Smooth muscle cell (in vitro differentiated cells): ENCODE measurements around the gene CCDC51. TPM values are rescaled to one million over a fixed set of nuclear protein-coding genes. Genes with fewer than 3 reads are reported as not detected.

Experiments used
- DNase-seq: peaks from one replicate; lab custom pipeline; 2025; ENCODE audit not compliant: unreplicated experiment; lab: John Stamatoyannopoulos, UW
- H2AFZ ChIP-seq: fragments of 200-600 bp; sonication (generic); 2 replicates; pipeline ENCODE4 v1.6.0; 2016; ENCODE audit warnings: antibody characterized with exemption, low read depth, mild to moderate bottlenecking
- H3F3A ChIP-seq: fragments of 200-600 bp; sonication (generic); 2 replicates; pipeline ENCODE4 v1.6.0; 2017; ENCODE audit warnings: antibody characterized with exemption, low read depth
- H3K27ac ChIP-seq: fragments of 200-600 bp; sonication (generic); 2 replicates; pipeline ENCODE4 v1.5.1; 2016; ENCODE audit warnings: low read depth, mild to moderate bottlenecking
- H3K27me3 ChIP-seq: fragments of 200-600 bp; sonication (generic); 2 replicates; pipeline ENCODE4 v1.6.1; 2016; ENCODE audit warnings: low read depth, mild to moderate bottlenecking
- H3K36me3 ChIP-seq: fragments of 200-600 bp; sonication (generic); 2 replicates; pipeline ENCODE4 v1.5.1; 2016; ENCODE audit warnings: low read depth
- H3K4me1 ChIP-seq: fragments of 200-600 bp; sonication (generic); 2 replicates; pipeline ENCODE4 v1.5.1; 2016; ENCODE audit warnings: low read depth
- H3K4me2 ChIP-seq: fragments of 200-600 bp; sonication (generic); 2 replicates; pipeline ENCODE4 v1.6.0; 2016; ENCODE audit warnings: mild to moderate bottlenecking
- H3K4me3 ChIP-seq: fragments of 200-600 bp; sonication (generic); 2 replicates; pipeline ENCODE4 v1.5.1; 2016; ENCODE audit warnings: mild to moderate bottlenecking
- H3K79me2 ChIP-seq: fragments of 200-600 bp; sonication (generic); 2 replicates; pipeline ENCODE4 v1.6.0; 2016; ENCODE audit warnings: low read depth, mild to moderate bottlenecking
- H3K9ac ChIP-seq: fragments of 200-600 bp; sonication (generic); 2 replicates; pipeline ENCODE4 v1.6.0; 2016; ENCODE audit warnings: low read depth
- H3K9me3 ChIP-seq: fragments of 200-600 bp; sonication (generic); replicated peaks from 2 replicates; pipeline ENCODE4 v1.5.1; 2016; ENCODE audit warnings: low read depth
- H4K20me1 ChIP-seq: fragments of 200-600 bp; sonication (generic); 2 replicates; pipeline ENCODE4 v1.6.0; 2016; ENCODE audit warnings: low read depth
- WGBS: methylation state at CpG from one replicate; pipeline ENCODE4 v1.1.7; 2016; ENCODE audit warnings: low lambda C conversion rate; 5-methylcytosine and 5-hydroxymethylcytosine counted together
- polyA plus RNA-seq: library from polyadenylated mRNA; unstranded; fragments of >200 nt; fragmentation: Nextera tagmentation; extraction: Ambion mirVana; gene quantifications from 2 replicates; pipeline ENCODE4 v1.2.1, GENCODE V29; 2016
- total RNA-seq: library from RNA; depleted of rRNA; stranded (reverse); fragments of >200 nt; gene quantifications from 2 replicates; pipeline ENCODE4 v1.2.3, GENCODE V29; 2014
- TF ChIP-seq, protein P1 (sequence below): fragments of 200-600 bp; sonication (generic); IDR thresholded peaks from 2 replicates; pipeline ENCODE4 v1.5.1; 2017; ENCODE audit warnings: borderline replicate concordance, mild to moderate bottlenecking, antibody characterized with exemption; ENCODE audit not compliant: insufficient read depth, poor library complexity, severe bottlenecking

The CCDC51 gene
- total and polyA plus RNA-seq, 2 experiments from 2014 or later: 9.0 to 18.3 TPM

DNA sequence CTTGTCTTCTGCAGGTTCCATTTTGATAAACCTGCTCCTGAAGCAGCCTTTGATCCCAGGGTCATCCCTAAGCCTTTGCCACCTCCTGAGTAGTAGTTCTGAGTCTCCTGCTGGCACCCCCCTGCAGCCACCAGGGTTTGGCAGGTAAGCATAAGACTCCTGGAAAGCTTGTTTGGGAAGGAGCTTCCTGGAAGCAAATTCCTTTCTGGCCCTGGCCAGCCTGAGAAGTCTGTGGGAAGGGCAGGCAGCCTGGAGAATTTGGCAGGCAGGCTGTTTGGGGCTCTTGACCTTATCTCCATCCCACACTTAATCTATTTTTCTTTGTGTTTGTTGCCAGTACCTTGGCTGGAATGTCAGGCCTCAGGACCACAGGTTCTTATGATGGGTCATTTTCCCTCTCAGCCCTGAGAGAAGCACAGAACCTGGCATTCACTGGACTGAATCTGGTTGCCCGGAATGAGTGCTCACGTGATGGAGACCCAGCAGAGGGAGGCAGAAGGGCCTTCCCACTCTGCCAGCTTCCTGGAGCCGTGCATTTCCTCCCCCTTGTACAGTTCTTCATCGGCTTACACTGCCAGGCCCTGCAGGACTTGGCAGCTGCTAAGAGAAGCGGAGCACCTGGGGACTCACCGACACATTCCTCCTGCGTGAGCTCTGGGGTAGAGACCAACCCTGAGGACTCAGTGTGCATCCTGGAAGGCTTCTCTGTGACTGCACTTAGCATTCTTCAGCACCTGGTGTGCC, 20.0 kb upstream of the CCDC51 start:
- no peak overlapping the region for H3K27ac ChIP-seq
- H3K4me1 ChIP-seq: no peaks in the 10 kb centered on the region
- H3K9me3 ChIP-seq: no peaks in the 10 kb centered on the region
- no peaks in the 10 kb centered on the region for H3K27me3 ChIP-seq
- H3K9ac ChIP-seq: no peak overlapping the region
- no peaks in the 10 kb centered on the region for H3F3A ChIP-seq
- no peaks in the 10 kb centered on the region for H3K36me3 ChIP-seq
- WGBS: 95% methylated on average over 7 of the region's 7 CpGs
- no peak overlapping the region for H3K4me3 ChIP-seq
- no peaks in the 10 kb centered on the region for H4K20me1 ChIP-seq
- H3K79me2 ChIP-seq: no peaks in the 10 kb centered on the region
- no peak overlapping the region for H3K4me2 ChIP-seq
- no peak for DNase-seq
- TF ChIP-seq, protein P1, sequence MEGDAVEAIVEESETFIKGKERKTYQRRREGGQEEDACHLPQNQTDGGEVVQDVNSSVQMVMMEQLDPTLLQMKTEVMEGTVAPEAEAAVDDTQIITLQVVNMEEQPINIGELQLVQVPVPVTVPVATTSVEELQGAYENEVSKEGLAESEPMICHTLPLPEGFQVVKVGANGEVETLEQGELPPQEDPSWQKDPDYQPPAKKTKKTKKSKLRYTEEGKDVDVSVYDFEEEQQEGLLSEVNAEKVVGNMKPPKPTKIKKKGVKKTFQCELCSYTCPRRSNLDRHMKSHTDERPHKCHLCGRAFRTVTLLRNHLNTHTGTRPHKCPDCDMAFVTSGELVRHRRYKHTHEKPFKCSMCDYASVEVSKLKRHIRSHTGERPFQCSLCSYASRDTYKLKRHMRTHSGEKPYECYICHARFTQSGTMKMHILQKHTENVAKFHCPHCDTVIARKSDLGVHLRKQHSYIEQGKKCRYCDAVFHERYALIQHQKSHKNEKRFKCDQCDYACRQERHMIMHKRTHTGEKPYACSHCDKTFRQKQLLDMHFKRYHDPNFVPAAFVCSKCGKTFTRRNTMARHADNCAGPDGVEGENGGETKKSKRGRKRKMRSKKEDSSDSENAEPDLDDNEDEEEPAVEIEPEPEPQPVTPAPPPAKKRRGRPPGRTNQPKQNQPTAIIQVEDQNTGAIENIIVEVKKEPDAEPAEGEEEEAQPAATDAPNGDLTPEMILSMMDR: no peak
- H2AFZ ChIP-seq: no peak overlapping the region

DNA sequence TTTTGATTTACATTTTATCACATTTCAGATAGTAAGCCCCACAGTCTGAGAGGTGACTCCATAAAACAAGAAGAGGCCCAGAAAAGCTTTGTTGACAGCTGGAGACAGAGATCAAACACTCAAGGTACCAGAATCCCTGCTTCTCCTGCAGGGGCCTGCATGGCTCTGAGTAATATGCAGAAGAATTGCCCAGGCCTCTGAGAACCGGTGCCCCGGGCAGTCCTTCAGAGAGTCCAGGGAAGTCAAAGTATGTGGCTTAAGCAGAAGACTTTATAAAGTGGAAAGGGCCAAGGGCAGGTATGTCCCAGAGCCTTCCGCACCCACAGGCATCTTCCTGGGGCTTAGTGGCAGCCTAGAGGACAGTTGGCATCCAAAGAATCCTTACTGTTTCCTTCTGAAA, 19.4 kb upstream of the CCDC51 start:
- no peak overlapping the region for H2AFZ ChIP-seq

DNA sequence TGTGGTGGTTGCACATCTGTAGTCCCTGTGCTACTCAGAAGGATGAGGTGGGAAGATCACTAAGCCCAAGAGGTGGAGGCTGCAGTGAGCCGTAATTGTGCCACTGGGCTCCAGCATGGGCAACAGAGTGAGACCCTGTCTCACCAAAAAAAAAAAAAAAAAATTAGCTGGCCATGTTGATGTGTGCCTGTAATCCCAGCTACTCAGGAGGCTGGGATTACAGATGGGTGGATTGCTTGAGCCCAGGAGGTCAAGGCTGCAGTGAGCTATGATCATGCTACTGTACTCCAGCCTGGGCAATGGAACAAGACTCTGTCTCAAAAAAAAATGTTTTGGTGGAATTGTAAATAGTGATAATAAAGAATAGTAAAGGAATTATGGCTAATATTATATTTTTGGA, 16.5 kb upstream of the CCDC51 start:
- Histone ChIP-seq H3K27me3 (no peaks in the 10 kb centered on the region), H3K27ac (no peak overlapping the region), H3K9me3 (no peaks in the 10 kb centered on the region), H2AFZ (no peak overlapping the region), H3K4me2 (no peak overlapping the region), H3K36me3 (no peaks in the 10 kb centered on the region), H3K9ac (no peak overlapping the region), H3F3A (no peaks in the 10 kb centered on the region), H3K4me3 (no peak overlapping the region), H3K79me2 (no peaks in the 10 kb centered on the region), H4K20me1 (no peaks in the 10 kb centered on the region), H3K4me1 (no peaks in the 10 kb centered on the region)
- WGBS: 100% methylated on average over 1 of the region's 1 CpG
- TF ChIP-seq, protein P1: no peak
- no peak for DNase-seq

More for the DNA sequence above, 19.4 kb upstream of the CCDC51 start:
- WGBS: 74% methylated on average over 3 of the region's 3 CpGs
- Histone ChIP-seq H3K27ac (no peak overlapping the region), H3K36me3 (no peaks in the 10 kb centered on the region), H3K4me3 (no peak overlapping the region), H3K4me2 (no peak overlapping the region), H3K79me2 (no peaks in the 10 kb centered on the region), H4K20me1 (no peaks in the 10 kb centered on the region), H3K9ac (no peak overlapping the region), H3F3A (no peaks in the 10 kb centered on the region), H3K4me1 (no peaks in the 10 kb centered on the region), H3K9me3 (no peaks in the 10 kb centered on the region), H3K27me3 (no peaks in the 10 kb centered on the region)
- no peak for DNase-seq
- TF ChIP-seq, protein P1: no peak

DNA sequence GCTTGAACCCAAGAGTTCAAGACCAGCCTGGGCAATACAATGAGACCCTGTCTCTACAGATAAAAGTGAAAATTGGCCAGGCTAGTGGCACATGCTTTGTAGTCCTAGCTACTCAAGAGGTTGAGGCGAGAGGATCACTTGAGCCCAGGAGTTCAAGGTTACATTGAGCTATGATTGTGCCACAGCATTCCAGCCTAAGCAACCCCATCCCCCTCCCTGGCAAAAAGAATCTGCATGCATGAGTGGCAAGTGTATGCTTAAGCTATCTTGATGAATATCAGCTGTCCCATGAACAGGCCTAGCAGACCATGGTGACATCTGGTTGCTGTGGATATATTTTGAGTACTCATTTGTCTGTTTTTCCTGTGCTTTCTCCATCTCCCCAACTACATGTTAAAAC, 11.4 kb upstream of the CCDC51 start:
- H3K9me3 ChIP-seq: no peaks in the 10 kb centered on the region
- H3K27ac ChIP-seq: no peak overlapping the region
- WGBS: 100% methylated on average over 1 of the region's 1 CpG
- H3K4me1 ChIP-seq: peaks cover 10% of the 10 kb centered on the region
- no peak overlapping the region for H2AFZ ChIP-seq
- H3K36me3 ChIP-seq: no peaks in the 10 kb centered on the region
- TF ChIP-seq, protein P1: no peak
- H3K4me3 ChIP-seq: no peak overlapping the region
- H3K27me3 ChIP-seq: no peaks in the 10 kb centered on the region
- peaks cover 14% of the 10 kb centered on the region for H3K79me2 ChIP-seq
- no peak overlapping the region for H3K4me2 ChIP-seq
- no peaks in the 10 kb centered on the region for H3F3A ChIP-seq
- no peak overlapping the region for H3K9ac ChIP-seq
- DNase-seq: no peak
- H4K20me1 ChIP-seq: no peaks in the 10 kb centered on the region
